H1 (cell line): ENCODE results near the gene NETO2. TPM values are rescaled to one million over a fixed set of nuclear protein-coding genes. Genes with fewer than 3 reads are reported as not detected.

Experiments
- SIN3A ChIP-seq, 2 experiments: IDR thresholded peaks in 1 of 2; conservative IDR thresholded peaks in 1 of 2; 2 replicates each; pipeline ENCODE4 v1.6.1; 2011 to 2012; ENCODE audit warnings: low read length in 2 of 2, improper control_type of control experiment in 1 of 2, low read depth in 1 of 2, mild to moderate bottlenecking in 1 of 2
- TEAD4 ChIP-seq: IDR thresholded peaks from 2 replicates; pipeline ENCODE4 v1.6.1; 2012; ENCODE audit warnings: low read depth, low read length, inconsistent platforms, mixed read lengths
- polyA plus RNA-seq, 7 experiments: library from polyadenylated mRNA; depleted of rRNA in 3 of 7; stranded (reverse) in 5 of 7; unstranded in 2 of 7; fragments of >200 nt in 5 of 7; fragments of 200-250 nt in 2 of 7; gene quantifications; 1 replicate in 5 of 7; 2 replicates in 1 of 7; 4 replicates in 1 of 7; pipeline versions ENCODE4 v1.2.1 to v1.2.3, GENCODE V29; 2011 to 2013; ENCODE audit warnings: missing spikeins in 2 of 7, mixed read lengths in 2 of 7
- total RNA-seq: library from RNA; stranded (reverse); fragmentation: NEBNext Ultra II Directional; extraction: Animal tissue kit (Norgen Biotek cat#: 25700); gene quantifications from 2 replicates; pipeline ENCODE4 v1.2.1, GENCODE V29; 2021

The NETO2 gene
- total and polyA plus RNA-seq, 2 of the 8 experiments (the other 6 are each of a cell fraction or from before 2014, with no cell fraction given), result 9.4 to 12.5 TPM

- no peak for TF ChIP-seq SIN3A (conservative IDR thresholded peaks at IDR 0.05 in 1 of 2, IDR thresholded peaks at IDR 0.05 in 1 of 2; ENCODE audit: low read depth in 1 of 2, low read length in 2 of 2)
- TF ChIP-seq TEAD4, result no peak
These were observed 31.4 kb upstream of the NETO2 start (continued) for GRCh38 chr16:47175152-47175551.
